Superior temporal gyrus (tissue), 1 donor: ENCODE data around the gene GLG1.
A peak's percentile ranks its signal among the peaks of the same experiment; 100 is the strongest.

Experiments used
- DNase-seq: peaks from one replicate; pipeline ENCODE4 v3.0.0-alpha.2; 2016; ENCODE audit errors: extremely low spot score

GLG1 gene

DNA sequence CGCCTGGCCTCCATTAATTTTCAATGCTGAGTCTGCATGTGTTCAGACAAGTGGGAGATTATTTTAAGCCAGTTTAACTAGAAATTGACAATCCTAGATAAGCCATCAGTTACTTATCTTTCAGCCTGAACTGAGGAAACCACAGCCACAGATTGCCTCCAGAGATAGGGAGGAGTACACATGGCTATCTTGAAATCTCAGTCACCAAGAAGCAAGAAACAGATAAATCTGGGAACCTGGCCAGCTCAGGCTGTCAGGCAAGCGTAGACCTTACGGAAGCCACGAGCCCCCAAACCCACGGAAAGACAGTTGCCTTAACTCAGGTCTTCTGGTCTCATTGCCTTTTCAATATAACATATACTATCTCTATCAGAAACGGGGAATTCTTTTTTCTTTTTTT, 2.0 kb upstream of the GLG1 start:
- DNase-seq = no peak

DNA sequence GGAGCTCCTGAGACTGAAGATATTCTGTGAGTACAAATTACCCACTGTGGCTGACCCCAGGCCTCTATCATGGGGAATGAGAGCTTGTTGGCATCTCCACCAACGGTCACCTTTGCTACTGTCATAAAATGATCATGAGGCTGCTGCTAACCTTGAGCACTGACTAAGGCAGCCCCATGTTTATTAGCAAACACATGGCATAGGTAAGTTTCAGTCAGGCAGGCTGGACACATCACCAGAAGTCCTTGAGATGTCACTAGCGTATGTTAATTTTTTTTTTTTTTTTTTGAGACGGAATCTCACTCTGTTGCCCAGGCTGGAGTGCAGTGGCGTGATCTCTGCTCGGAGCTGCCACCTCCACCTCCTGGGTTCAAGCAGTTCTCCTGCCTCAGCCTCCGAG, 1.5 kb upstream of the GLG1 start:
- no peak for DNase-seq

DNA sequence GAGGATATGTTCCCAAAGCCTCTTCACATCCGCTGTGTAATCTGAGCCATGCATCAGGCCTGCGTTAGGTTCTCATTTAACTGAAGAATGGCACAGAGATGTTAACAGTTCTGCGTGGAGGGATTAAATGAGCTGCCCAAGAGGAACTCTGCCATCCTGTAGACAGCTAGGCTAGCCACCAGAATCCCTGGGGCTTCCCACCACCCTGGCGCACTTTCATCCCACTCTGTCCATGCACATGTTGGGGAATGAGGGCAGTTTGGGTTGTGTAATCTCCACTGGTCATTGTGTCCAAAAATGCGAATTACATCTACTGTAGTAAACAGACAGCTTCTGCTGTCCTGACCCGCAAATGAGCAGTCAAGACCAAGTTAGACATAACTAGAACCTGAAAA, 1.0 kb upstream of the GLG1 start:
- DNase-seq = no peak

DNA sequence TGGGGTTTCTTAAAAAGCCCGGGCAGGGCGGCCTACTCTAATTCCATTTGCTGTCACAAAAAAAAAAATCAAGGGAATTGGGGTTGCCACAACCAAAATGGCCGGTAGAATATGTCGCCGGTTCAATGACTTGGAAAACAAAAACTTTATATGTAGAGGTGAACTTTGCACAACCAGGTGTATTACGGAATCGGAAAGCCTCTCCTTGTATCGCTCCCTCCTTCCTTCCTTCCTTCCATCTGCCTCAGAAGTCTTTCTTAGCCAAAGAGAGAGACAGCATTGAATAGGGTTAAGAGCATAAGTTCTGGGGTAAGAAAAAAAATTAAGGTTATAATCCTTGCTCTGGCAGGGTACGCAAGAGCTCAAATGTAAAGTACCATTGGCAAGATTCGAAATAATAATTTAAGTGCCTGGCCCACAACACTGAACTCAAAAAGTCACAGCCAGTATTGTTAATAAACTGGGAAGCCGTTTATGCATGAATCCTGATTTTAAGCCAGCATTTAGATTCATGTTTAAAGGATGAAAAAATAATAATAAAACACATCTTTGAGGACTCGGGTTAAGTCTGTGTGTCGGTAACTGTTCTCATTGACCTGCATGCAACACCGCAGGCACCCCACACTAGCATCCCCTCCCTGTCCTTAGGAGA, 522 bp upstream of the GLG1 start:
- no peak for DNase-seq

DNA sequence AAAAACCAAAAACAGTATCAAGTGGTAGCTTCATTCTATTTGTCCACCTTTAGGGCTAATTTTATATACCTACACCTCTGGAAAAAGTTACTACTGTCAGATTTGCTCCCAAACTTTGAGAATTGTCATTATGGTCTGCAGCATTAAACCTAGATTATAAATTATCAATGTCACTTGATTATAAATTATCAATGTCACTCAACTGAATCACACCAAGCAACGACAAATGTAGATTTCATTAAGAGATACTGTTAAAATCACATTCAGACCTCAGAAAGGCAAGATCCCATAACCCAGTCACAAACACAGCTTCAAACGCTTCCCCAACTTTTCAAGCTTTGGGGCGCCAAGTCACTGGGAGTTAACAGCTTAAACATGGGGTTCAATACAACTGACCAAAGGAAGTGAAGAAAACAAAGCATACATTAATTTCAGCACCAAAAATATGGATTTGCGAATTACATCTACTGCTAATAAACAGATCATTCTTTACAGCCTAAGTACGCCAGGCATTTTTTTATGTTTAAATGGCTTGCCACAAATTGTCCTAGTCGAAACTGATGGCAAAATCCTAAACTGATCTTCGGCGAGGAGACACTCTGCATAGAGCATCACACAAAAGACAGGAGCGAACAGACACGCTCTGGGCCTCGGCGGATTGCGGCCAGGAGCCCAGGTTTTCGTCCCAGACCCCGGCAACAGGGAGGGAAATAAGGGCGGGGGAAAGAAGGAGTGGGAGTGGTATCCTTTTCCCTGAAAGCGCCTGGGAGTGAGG, 981 bp downstream of the GLG1 start:
- peak; percentile 52 for DNase-seq

DNA sequence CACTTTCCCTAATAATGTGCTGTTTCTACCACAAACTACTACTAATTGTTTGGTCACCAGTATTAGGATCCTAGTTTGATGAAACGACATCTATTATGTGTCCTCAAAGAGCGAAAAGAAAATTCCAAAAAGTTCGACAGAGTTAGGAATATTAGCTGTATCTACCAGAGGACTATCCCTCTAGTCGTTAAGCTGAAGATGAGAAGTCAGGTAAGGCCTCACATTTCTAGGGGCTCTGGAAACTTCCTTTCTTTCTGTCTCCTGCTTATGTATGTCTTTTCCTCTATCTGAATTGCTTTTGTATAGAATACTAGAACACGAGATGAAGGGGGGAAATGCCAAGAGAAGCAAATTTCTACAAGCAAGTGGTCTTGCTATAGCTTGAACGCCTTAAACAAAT, 1.6 kb downstream of the GLG1 start:
- no peak for DNase-seq

DNA sequence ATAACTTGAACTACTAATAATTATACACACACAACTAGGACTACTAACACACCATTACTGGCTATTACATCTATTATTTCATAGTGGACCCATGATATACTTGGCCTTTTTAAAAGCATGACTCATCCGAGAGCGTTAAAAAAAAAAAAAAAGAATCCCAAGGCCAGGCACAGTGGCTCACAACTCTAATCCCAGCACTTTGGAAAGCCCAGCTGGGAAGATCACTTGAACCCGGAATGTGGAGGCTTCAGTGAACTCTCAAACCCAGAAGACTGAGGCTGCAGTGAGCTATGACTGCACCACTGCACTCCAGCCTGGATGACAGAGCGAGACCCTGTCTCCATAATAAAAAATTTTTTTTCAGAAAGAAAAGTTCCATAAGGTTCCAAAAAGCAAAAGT, 3.1 kb downstream of the GLG1 start:
- DNase-seq = no peak

DNA sequence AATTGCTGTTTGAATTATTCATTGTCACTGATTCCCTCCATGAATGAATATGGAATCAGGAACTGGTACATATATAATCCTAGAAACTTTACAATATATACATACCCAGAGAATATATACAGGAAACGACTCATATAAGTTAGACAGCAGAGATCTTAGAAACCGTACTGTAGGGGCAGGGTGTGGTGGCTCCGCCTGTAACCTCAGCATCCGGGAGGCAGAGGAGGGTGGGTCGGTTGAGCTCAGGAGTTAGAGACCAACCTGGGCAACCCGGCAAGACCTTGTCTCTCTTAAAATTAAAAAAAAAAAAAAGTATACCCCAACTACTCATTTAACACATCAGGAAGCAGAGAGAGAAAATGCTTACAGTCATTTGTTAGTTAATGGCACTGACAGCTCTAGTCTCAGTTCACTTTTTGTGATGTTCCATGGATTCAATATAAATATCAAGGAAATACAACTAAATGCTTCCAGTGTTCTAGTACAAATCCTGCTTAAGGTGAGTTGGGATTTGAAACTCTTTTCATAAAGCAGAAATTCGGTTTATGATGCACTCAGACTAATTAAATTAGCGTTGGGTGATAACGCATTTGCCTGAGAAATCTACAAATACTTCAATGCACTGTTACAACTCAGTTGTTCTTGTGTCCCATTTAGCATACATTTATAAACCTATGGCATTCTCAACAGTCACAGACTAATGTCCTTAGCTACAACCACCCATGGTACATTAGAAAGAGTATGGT, 5.6 kb downstream of the GLG1 start:
- no peak for DNase-seq

DNA sequence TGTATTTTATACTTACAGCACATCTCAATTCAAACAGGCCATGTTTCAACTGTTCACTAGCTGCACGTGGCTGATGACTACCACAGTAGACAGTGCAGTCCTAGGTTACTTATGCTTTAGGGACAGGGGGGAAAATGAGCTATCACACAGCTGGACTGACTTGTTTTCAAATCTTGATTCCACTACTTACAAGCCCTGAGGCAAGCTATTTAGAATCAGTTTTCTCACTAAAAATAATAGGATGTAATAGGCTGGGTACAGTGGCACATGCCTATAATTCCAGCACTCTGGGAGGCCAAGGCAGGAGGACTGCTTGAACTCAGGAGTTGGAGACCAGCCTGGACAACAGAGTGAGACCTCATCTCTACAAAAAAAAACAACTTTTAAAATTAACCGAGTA, 10.3 kb downstream of the GLG1 start:
- DNase-seq = no peak

DNA sequence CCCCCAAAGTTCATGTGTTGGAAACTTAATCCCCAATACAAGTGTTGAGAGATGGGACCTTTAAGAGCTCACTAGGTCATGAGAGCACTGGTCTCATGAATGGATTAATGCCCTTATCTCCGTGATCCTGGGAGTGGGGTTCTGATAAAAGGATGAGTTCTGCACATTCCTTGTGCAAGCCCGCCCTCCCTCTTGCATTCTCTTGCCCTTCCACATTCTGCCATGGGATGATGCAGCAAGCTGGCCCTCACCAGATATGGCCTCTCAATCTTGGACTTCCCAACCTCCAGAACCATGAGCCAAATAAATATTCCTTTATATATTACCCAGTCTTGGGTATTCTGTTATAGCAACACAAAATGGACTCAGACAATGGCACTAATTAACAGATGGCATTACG, 14.1 kb downstream of the GLG1 start:
- DNase-seq = no peak

DNA sequence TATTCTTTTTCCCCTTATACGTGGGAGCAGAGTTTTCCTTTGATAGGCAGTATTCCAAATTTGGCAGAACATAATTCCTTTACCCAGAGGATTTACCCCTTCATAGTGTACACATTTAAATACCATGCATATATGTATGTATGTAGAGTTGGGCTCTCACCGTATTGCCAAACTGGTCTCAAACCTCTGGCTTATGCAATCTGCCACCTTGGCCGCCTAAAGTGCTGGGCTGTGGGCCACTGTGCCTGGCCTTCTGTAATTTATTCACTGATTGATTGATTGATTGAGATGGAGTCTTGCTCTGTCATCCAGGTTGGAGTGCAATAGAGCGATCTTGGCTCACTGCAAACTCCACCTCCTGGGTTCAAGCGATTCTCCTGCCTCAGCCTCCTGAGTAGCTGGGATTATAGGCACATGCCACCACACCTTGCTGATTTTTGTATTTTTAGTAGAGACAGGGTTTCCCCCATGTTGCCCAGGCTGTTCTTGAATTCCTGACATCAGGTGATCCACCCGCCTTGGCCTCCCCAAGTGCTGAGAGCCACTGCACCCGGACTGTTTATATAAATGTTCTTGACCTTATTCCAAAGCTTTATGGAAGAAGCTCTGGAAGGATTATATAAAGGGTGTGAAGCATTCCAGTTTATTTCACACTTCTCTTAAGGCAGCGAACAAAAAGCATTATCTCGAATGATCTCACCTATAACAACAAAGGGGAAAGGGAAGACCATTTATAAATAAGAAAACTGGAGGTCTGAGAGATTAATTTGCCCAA, 14.9 kb downstream of the GLG1 start:
- no peak for DNase-seq

DNA sequence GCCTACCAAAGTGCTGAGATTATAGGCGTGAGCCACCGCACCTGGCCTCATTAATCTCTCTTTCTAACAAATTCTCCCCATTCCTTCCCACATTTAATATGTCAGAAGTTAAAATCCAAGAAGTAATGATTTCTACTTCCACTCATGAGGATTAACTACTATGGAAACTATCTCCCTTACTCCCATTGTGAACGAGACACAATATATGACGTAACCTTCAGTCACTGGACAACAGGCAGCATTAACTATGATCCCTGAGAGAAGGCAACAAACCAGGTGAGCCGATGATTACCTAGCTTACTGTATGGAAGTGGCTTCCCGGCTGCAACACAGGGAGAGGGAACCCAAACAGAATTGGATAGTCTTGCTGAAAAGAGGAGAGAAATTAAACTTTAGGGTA, 20.0 kb downstream of the GLG1 start:
- DNase-seq = no peak

DNA sequence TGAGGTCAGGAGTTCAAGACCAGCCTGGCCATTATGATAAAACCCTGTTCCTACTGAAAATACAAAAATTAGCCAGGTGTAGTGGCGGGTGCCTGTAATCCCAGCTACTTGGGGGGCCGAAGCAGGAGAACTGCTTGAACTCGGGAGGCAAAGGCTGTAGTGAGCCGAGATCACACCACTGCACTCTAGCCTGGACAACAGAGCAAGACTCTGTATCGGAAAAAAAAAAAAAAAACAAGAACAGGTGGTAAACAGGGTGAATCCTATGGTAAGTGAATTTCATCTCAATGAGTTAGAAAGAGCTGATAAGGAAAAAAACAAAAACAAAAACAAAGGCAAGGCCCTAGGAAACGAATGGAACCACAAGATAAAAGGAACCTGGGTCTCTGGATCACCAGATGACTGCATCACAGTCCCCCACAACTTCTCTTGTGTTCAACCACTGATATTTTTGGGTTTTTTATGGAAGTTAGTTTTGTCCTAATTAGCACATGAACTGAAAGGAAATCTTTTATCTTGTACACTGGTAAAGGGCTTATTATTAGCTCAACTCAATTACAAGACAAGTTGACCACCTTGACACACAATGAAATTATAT, 21.0 kb downstream of the GLG1 start:
- DNase-seq = no peak

DNA sequence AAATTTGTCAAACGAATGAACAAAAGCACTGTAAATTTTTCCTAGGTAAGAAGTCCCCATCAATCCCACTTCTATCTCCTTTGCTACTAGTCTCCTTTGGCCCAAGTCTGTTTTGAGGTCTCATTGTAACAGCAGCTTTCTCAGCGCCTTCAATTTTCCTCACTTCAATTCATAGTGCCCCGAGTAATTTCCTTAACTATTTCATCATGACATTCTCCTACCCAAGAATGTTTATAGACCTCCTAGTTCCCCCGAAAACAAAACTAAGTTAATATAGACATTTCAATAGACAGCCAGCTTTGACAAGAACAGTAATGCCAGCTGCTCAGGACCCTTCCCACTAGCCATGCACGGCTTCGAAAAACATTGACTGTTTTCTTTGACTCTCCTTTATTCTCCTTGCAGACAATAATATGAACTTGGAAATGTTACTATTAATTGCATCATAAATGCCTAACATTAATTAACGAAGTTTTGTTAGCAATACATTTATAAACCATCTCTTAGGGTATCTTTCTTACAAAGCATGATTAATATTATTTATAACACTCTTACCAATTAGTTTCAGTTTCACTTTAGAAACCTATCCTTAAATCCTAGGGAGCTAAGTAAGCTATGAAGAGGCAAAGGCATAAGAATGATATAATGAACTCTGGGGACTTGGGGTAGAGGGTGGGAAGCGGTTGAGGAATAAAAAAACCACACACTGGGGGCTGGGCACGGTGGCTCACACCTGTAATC, 22.8 kb downstream of the GLG1 start:
- DNase-seq = no peak

DNA sequence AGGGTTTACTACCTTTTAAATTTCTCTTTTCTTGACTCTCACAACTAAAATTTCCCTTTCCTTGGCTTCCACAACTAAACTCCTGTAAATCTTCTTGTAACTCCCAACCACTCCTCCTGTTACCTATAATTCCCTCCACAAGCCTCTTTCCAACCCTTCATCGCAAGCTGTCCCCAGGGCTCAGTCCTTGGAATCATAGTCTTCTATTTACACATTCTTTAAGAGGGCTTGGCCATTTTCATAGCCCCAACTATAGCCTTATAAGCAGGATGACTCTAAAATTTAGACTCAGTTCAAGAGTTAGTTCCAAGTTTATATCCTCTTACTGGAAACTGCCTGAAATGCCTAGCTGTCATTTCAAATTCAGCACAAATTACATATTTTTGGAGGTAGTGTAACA, 23.9 kb downstream of the GLG1 start:
- no peak for DNase-seq

DNA sequence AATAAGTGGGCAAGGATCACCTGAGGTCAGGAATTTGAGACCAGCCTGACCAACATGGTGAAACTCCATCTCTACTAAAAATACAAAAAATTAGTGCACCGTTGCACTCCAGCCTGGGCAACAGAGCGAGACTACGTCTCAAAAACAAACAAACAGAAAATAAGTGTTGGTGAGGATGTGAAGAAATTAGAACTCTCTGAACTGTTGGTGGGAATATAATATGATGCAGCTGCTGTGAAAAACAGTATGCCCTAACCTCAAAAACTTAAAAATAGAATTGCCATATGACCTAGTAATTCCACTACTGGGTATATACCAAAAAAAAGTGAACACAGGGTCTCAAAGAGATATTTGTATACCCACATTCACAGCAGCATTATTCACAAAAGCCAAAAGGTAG, 26.1 kb downstream of the GLG1 start:
- no peak for DNase-seq

DNA sequence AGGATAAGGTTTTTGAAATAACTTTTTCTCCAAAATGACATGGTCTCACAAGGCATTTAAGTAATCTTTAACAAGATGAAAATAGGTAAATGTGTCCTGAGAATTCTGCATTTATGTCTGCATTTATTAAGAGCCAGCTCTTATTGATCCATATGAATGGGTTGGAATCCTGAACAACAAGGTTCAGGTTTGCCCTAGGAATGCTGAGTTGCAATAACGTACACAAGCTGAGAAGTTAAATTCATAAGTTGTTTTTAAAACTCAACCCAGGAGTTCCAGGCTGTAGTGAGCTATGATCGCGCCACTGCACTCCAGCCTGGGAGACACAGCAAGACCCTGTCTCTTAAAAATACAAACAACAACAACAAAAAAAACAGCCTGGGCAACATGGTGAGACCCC, 28.1 kb downstream of the GLG1 start:
- DNase-seq = no peak

DNA sequence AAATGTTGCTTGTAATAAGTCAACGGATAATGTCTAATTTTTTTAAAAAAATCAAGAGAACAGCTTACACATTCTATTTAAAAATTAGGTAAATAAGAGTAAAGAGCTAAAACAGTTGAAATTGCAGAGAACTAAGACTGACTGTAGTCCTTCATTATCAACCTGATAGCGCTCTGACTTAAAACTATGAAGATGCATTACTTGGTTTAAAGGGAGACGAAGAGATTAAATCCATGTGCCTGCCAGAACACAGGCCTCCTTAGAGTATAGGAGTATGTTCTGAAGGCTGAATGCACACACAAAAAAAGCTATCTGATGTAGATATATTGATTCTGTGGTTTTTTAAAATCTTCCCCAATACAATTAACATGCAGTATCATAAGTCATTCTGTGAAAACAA, 28.5 kb downstream of the GLG1 start:
- DNase-seq = no peak

DNA sequence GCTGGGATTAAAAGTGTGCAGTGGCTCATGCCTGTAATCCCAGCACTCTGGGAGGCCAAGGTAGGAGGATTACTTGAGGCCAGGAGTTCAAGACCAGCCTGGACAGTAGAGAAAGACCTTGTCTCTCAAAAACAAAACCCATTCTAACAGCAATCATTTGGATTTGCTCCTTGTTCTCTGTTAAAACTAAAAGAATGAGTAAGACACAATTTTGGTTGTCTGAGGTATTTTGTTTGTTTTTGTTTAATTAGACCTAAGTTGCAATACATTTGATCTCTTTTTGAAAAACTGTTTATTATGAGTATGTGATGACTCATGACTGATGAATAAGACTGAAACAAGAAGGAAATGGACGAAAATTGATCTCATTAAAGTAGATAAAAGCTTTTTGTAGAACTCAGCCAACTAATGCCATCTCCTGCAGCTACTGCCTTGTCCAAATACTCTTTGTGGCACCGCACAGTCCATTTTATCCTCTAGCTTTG, 29.0 kb downstream of the GLG1 start:
- no peak for DNase-seq

DNA sequence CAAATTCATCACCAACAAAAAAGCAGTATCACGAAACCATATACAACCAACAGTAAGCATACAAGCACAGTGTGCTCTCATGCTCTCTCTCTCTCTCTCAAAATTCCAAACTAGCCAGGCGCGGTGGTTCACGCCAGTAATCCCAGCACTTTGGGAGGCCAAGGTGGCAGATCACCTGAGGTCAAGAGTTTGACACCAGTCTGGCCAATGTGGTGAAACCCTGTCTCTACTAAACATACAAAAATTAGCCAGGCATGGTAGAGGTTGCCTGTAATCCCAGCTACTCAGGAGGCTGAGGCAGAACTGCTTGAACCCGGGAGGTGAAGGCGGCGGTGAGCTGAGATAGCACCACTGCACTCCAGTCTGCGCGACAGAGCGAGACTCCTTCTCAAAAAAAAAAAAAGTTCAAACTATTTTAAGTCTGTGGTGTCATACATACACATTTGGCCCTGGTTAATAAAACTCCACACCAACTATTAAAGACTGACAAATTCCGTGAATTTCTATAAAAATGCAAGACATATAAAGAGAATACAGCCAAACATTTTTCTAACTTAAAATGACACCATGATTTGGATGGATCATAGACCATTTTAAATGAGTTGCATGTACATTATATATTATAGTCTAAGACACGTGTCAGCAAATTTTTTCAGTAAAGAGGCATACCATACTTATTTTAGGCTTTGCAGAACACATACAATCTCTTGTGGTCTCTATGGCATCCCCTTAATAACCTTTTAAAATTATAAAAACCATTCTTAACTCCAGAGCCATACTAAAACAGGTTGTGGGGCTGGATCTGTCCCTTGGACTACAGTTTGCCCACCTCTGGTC, 30.9 kb downstream of the GLG1 start:
- DNase-seq = no peak
